Measurements from ENCODE around the gene DSG2. TPM values are rescaled to one million over a fixed set of nuclear protein-coding genes. Genes with fewer than 3 reads are reported as not detected.

Gene DSG2
- polyA plus RNA-seq, 1 donor from 2014 or later: 0.94 TPM

DNA sequence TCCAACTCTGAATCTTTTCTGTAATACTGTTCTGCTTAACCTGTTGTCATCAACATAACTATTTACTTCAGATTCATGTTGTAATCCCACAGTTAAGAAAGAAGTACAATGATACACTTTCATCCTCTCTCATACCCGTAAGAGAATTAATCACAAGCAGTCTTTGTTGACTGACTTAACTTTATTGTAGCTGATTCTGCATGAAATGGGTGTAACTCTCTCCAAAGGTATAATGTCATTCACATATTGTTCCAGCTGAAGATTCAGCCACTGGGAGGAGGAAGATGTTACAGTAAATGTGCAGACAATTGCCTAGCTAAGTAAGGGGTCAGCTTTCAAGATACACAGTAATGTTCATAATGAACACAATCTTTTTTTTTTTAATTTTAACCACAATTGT lies 13.5 kb upstream of the DSG2 start:
- Histone ChIP-seq H3K27me3 (ENCODE audit: insufficient read depth, low read depth, low read length) (no peaks in the 10 kb centered on the region), H3K9me2 (ENCODE audit: insufficient read depth, low read length) (no peaks in the 10 kb centered on the region), H2AFZ (ENCODE audit: low read depth, low read length) (no peak overlapping the region), H3K4me2 (ENCODE audit: low read length) (no peak overlapping the region), H4K20me1 (ENCODE audit: insufficient read depth) (no peaks in the 10 kb centered on the region), H3F3A (ENCODE audit: insufficient read depth, low read length, poor library complexity, severe bottlenecking) (no peaks in the 10 kb centered on the region), H3K9ac (ENCODE audit: low read length) (no peak overlapping the region), H3K4me3 (ENCODE audit: low read length) (no peak overlapping the region), H3K9me3 (ENCODE audit: low read length) (no peaks in the 10 kb centered on the region), H3K36me3 (ENCODE audit: insufficient read depth, low read length) (no peaks in the 10 kb centered on the region), H3K79me2 (replicated peaks; ENCODE audit: insufficient read depth, low read length) (no peaks in the 10 kb centered on the region), H3K27ac (ENCODE audit: low read length) (no peak overlapping the region)
- TF ChIP-seq EP300 (conservative IDR thresholded peaks at IDR 0.05; ENCODE audit: poor library complexity, severe bottlenecking) (no peak), EZH2 (IDR thresholded peaks at IDR 0.05; ENCODE audit: borderline replicate concordance, insufficient read depth, low read length, poor library complexity, severe bottlenecking) (no peak), POLR2AphosphoS5 (IDR thresholded peaks at IDR 0.05) (no peak), RAD21 (conservative IDR thresholded peaks at IDR 0.05) (no peak), TAF1 (IDR thresholded peaks at IDR 0.05; ENCODE audit: low read depth) (no peak), SMC3 (conservative IDR thresholded peaks at IDR 0.05; ENCODE audit: poor library complexity) (no peak), MXI1 (conservative IDR thresholded peaks at IDR 0.05; ENCODE audit: poor library complexity, severe bottlenecking) (no peak)
- TF ChIP-seq, protein P1, sequence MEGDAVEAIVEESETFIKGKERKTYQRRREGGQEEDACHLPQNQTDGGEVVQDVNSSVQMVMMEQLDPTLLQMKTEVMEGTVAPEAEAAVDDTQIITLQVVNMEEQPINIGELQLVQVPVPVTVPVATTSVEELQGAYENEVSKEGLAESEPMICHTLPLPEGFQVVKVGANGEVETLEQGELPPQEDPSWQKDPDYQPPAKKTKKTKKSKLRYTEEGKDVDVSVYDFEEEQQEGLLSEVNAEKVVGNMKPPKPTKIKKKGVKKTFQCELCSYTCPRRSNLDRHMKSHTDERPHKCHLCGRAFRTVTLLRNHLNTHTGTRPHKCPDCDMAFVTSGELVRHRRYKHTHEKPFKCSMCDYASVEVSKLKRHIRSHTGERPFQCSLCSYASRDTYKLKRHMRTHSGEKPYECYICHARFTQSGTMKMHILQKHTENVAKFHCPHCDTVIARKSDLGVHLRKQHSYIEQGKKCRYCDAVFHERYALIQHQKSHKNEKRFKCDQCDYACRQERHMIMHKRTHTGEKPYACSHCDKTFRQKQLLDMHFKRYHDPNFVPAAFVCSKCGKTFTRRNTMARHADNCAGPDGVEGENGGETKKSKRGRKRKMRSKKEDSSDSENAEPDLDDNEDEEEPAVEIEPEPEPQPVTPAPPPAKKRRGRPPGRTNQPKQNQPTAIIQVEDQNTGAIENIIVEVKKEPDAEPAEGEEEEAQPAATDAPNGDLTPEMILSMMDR (IDR thresholded peaks at IDR 0.05; ENCODE audit: poor library complexity, severe bottlenecking): no peak
- TF ChIP-seq, protein P2, sequence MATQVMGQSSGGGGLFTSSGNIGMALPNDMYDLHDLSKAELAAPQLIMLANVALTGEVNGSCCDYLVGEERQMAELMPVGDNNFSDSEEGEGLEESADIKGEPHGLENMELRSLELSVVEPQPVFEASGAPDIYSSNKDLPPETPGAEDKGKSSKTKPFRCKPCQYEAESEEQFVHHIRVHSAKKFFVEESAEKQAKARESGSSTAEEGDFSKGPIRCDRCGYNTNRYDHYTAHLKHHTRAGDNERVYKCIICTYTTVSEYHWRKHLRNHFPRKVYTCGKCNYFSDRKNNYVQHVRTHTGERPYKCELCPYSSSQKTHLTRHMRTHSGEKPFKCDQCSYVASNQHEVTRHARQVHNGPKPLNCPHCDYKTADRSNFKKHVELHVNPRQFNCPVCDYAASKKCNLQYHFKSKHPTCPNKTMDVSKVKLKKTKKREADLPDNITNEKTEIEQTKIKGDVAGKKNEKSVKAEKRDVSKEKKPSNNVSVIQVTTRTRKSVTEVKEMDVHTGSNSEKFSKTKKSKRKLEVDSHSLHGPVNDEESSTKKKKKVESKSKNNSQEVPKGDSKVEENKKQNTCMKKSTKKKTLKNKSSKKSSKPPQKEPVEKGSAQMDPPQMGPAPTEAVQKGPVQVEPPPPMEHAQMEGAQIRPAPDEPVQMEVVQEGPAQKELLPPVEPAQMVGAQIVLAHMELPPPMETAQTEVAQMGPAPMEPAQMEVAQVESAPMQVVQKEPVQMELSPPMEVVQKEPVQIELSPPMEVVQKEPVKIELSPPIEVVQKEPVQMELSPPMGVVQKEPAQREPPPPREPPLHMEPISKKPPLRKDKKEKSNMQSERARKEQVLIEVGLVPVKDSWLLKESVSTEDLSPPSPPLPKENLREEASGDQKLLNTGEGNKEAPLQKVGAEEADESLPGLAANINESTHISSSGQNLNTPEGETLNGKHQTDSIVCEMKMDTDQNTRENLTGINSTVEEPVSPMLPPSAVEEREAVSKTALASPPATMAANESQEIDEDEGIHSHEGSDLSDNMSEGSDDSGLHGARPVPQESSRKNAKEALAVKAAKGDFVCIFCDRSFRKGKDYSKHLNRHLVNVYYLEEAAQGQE (IDR thresholded peaks at IDR 0.05; ENCODE audit: borderline replicate concordance): no peak

DNA sequence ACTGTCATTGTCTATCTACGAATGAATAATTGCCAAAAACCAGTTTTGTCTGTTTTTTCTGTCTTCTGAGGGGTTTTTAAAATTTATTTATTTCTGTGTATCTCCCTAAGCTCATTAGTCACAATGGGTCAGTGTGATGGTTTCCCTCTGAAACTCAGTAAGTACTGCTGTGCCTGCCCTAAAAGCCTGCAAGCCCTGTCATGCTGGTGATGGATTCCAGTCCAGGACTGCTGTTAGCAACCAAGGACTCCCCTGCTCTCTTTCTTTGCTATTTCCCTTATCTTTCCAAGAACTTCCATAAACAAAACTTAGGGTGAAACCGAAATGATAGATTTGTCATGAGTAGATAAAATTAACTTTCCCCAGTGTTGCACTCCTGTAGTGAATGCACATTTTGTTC lies 11.8 kb upstream of the DSG2 start:
- no peak overlapping the region for H3K9ac ChIP-seq (ENCODE audit: low read length)
- H3K4me2 ChIP-seq (ENCODE audit: low read length): no peak overlapping the region
- H2AFZ ChIP-seq (ENCODE audit: low read depth, low read length): no peak overlapping the region
- H3K9me3 ChIP-seq (ENCODE audit: low read length): no peaks in the 10 kb centered on the region
- no peak overlapping the region for H3K27ac ChIP-seq (ENCODE audit: low read length)
- H3K79me2 ChIP-seq (replicated peaks; ENCODE audit: insufficient read depth, low read length): no peaks in the 10 kb centered on the region
- H3K27me3 ChIP-seq (ENCODE audit: insufficient read depth, low read depth, low read length): no peaks in the 10 kb centered on the region
- TF ChIP-seq SMC3 (conservative IDR thresholded peaks at IDR 0.05; ENCODE audit: poor library complexity): no peak
- TF ChIP-seq EZH2 (IDR thresholded peaks at IDR 0.05; ENCODE audit: borderline replicate concordance, insufficient read depth, low read length, poor library complexity, severe bottlenecking): no peak
- TF ChIP-seq, protein P1 (IDR thresholded peaks at IDR 0.05; ENCODE audit: poor library complexity, severe bottlenecking): no peak
- TF ChIP-seq TAF1 (IDR thresholded peaks at IDR 0.05; ENCODE audit: low read depth): no peak
- TF ChIP-seq POLR2AphosphoS5 (IDR thresholded peaks at IDR 0.05): no peak
- no peak for TF ChIP-seq MXI1 (conservative IDR thresholded peaks at IDR 0.05; ENCODE audit: poor library complexity, severe bottlenecking)
- H3F3A ChIP-seq (ENCODE audit: insufficient read depth, low read length, poor library complexity, severe bottlenecking): no peaks in the 10 kb centered on the region
- H4K20me1 ChIP-seq (ENCODE audit: insufficient read depth): no peaks in the 10 kb centered on the region
- H3K4me3 ChIP-seq (ENCODE audit: low read length): no peak overlapping the region
- H3K9me2 ChIP-seq (ENCODE audit: insufficient read depth, low read length): no peaks in the 10 kb centered on the region
- H3K36me3 ChIP-seq (ENCODE audit: insufficient read depth, low read length): no peaks in the 10 kb centered on the region
